ENCODE results near the gene ARSB. TPM values are rescaled to one million over a fixed set of nuclear protein-coding genes. Genes with fewer than 3 reads are reported as not detected.

ARSB gene
- total RNA-seq = 10 to 100 TPM in 4 of 5 donors, under 1 TPM in 1; 0.58 to 35.6 (median 15.2) TPM
- polyA plus RNA-seq = 1 to 10 TPM; 1.7 to 2.7 (median 1.8) TPM
- long read RNA-seq, donor 1, full-length matches to known transcripts = 2 of 2 reads
- long read RNA-seq, donor 1, partial matches to known transcripts = 0 of 2 reads
- long read RNA-seq, donor 1, other reads (novel, unspliced or antisense) = 0 of 2 reads
- long read RNA-seq, donor 2, full-length matches to known transcripts = 1 of 1 reads
- long read RNA-seq, donor 2, partial matches to known transcripts = 0 of 1 reads
- long read RNA-seq, donor 2, other reads (novel, unspliced or antisense) = 0 of 1 reads
- long read RNA-seq, donor 3, full-length matches to known transcripts = 1 of 1 reads
- long read RNA-seq, donor 3, partial matches to known transcripts = 0 of 1 reads
- long read RNA-seq, donor 3, other reads (novel, unspliced or antisense) = 0 of 1 reads
- long read RNA-seq, donor 4 = 0 reads
- long read RNA-seq, donor 5, full-length matches to known transcripts = 2 of 2 reads
- long read RNA-seq, donor 5, partial matches to known transcripts = 0 of 2 reads
- long read RNA-seq, donor 5, other reads (novel, unspliced or antisense) = 0 of 2 reads
- long read RNA-seq, donor 6, full-length matches to known transcripts = 2 of 2 reads
- long read RNA-seq, donor 6, partial matches to known transcripts = 0 of 2 reads
- long read RNA-seq, donor 6, other reads (novel, unspliced or antisense) = 0 of 2 reads
- long read RNA-seq, donor 7, full-length matches to known transcripts = 7 of 7 reads
- long read RNA-seq, donor 7, partial matches to known transcripts = 0 of 7 reads
- long read RNA-seq, donor 7, other reads (novel, unspliced or antisense) = 0 of 7 reads
- long read RNA-seq, donor 8 = 0 reads
- long read RNA-seq, donor 9, full-length matches to known transcripts = 2 of 2 reads
- long read RNA-seq, donor 9, partial matches to known transcripts = 0 of 2 reads
- long read RNA-seq, donor 9, other reads (novel, unspliced or antisense) = 0 of 2 reads
- long read RNA-seq, donor 10, full-length matches to known transcripts = 1 of 1 reads
- long read RNA-seq, donor 10, partial matches to known transcripts = 0 of 1 reads
- long read RNA-seq, donor 10, other reads (novel, unspliced or antisense) = 0 of 1 reads

DNA sequence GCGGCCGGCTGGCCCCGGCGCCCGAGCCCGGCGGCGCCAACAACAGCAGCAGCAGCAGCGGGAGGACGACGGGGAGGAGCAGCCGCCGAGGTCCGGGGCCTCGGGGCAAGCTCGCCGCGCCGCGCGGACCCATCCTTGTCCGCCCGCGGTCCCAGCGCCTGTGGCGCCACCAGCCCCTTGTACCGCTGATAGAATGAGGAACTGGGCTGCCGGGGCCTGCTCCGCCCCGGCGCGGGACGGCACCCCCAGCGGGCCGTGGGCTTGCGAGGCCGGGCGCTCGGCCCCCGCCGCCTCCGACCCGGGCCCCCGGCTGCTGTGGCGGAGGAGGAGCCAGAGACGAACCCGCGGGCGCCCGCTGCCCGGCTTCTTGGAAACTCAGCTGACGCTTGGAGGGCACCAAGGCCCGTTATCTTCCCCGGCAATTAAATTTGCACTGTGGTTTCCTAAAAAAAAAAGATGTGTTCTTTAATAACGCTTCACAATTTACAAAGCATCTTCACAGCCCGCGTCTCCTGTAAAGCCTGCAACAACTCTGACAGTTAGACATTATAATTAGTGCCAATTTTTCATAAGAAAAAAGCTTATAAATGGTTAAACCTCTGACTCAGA is at the start of gene ARSB:
TSS of gene ARSB (minus strand) at position 195 of the 609 bp plus-strand sequence. CDS start at position 133, 62 bp downstream.
- intact Hi-C loops (cut with DNase I; ENCODE audit: low total_unique reads) = no loop called here
- Histone ChIP-seq H3K27ac (peak within 1 kb of the TSS; percentile 97 to 99 (median 98)), H3K27me3 (no peaks in the 10 kb centered on the region), H3K4me1 (peaks cover 5 to 44% (median 30%) of the 10 kb centered on the region in 4 donors), H3K36me3 (no peaks in the 10 kb centered on the region), H3K4me3 (peak within 1 kb of the TSS; percentile 73 to 92 (median 85)), H3K9me3 (no peaks in the 10 kb centered on the region)
- TF ChIP-seq EP300 (IDR thresholded peaks at IDR 0.05) (no peak), POLR2AphosphoS5 (IDR thresholded peaks at IDR 0.05) (peak in 1 of 3 donors; percentile 1), POLR2A (IDR thresholded peaks at IDR 0.05) (no peak)
- TF ChIP-seq, protein P1, sequence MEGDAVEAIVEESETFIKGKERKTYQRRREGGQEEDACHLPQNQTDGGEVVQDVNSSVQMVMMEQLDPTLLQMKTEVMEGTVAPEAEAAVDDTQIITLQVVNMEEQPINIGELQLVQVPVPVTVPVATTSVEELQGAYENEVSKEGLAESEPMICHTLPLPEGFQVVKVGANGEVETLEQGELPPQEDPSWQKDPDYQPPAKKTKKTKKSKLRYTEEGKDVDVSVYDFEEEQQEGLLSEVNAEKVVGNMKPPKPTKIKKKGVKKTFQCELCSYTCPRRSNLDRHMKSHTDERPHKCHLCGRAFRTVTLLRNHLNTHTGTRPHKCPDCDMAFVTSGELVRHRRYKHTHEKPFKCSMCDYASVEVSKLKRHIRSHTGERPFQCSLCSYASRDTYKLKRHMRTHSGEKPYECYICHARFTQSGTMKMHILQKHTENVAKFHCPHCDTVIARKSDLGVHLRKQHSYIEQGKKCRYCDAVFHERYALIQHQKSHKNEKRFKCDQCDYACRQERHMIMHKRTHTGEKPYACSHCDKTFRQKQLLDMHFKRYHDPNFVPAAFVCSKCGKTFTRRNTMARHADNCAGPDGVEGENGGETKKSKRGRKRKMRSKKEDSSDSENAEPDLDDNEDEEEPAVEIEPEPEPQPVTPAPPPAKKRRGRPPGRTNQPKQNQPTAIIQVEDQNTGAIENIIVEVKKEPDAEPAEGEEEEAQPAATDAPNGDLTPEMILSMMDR (IDR thresholded peaks at IDR 0.05) = no peak
- WGBS, 5 donors = 0 to 2% (median 0%) methylated on average over 14 to 57 of the region's 57 CpGs
- DNase-seq = peak in 1 of 2 donors; percentile 80

DNA sequence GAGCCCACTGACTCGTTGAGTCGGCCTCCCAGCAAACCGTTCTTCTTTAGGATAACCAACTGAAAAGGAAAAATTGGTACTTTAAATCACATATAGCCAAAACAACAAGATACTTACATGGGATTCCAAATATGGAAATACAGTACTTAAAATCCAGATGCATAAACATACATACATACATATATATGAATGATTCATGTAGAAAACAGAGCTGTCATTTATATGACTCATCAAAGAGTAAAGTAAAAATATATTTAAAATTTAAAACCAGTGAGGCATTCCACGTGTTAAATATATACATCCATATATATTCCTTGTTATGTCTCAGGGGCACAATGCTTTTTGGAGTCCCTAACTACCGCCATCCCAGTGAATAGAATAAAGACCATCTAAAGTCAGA is 47.7 kb upstream of the ARSB start:
- 92 to 94% (median 94%) methylated on average over 5 of the region's 5 CpGs for WGBS, 5 donors
- Histone ChIP-seq H3K4me3 (no peak overlapping the region), H3K4me1 (no peaks in the 10 kb centered on the region), H3K36me3 (no peaks in the 10 kb centered on the region), H3K27ac (no peak overlapping the region), H3K27me3 (no peaks in the 10 kb centered on the region), H3K9me3 (peaks cover 0 to 6% (median 3%) of the 10 kb centered on the region in 4 donors)
- TF ChIP-seq, protein P1 (IDR thresholded peaks at IDR 0.05) = no peak
- TF ChIP-seq POLR2AphosphoS5 (IDR thresholded peaks at IDR 0.05) (no peak), POLR2A (IDR thresholded peaks at IDR 0.05) (no peak), EP300 (IDR thresholded peaks at IDR 0.05) (no peak)
- no peak for DNase-seq
- intact Hi-C loops (cut with DNase I; ENCODE audit: low total_unique reads) = no loop called here

DNA sequence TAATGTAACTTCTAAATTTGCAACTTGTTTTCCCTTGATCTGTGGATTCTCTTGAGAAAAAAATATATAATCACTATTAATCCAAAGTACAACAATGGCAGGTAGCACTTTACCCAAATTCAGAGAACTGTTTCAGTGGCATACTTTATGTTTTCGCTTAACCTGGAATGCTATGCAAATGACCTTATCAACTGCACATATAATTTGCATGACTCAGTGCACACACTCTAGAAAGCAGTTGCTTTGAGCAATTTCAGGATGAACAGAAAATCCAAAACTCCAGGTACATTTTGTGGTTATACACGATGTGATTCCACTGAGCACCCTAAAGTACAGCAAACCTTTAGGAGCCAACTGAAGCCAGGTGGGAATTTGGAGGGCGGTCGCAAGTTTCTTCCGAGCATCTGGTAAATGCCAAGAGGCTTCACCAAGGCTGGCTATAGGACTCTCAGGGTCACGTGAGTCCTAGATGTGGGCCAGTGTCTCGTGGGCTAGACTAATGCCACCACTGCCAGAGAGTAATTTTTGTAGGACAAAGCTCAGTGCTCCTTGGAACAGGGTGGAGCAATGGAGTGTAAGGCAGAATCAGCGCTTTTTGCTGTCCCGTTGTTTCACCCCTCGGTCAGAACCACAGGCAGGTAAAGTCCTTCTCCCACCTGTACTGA is 47.1 kb upstream of the ARSB start:
- peaks cover 0 to 6% (median 3%) of the 10 kb centered on the region in 4 donors for H3K9me3 ChIP-seq
- DNase-seq = no peak
- TF ChIP-seq EP300 (IDR thresholded peaks at IDR 0.05) = no peak
- no peak for TF ChIP-seq POLR2AphosphoS5 (IDR thresholded peaks at IDR 0.05)
- no peak for TF ChIP-seq POLR2A (IDR thresholded peaks at IDR 0.05)
- TF ChIP-seq, protein P1 (IDR thresholded peaks at IDR 0.05) = no peak
- H3K27me3 ChIP-seq = no peaks in the 10 kb centered on the region
- no peak overlapping the region for H3K4me3 ChIP-seq
- H3K4me1 ChIP-seq = no peaks in the 10 kb centered on the region
- 88 to 95% (median 90%) methylated on average over 8 to 10 of the region's 10 CpGs for WGBS, 5 donors
- no peak overlapping the region for H3K27ac ChIP-seq
- intact Hi-C loops (cut with DNase I; ENCODE audit: low total_unique reads) = no loop called here
- H3K36me3 ChIP-seq = no peaks in the 10 kb centered on the region
